OCI-M1 (cell line): ENCODE results near the gene CTAGE8.
"Not testable (repeated sequence)": the region's sequence is repeated elsewhere in the genome, so short reads cannot be mapped to it uniquely, and the experiment has no call there.

ENCODE experiments used
- DNase-seq: peaks from one replicate; lab custom pipeline; 2025; lab: John Stamatoyannopoulos, UW

Gene CTAGE8, protein sequence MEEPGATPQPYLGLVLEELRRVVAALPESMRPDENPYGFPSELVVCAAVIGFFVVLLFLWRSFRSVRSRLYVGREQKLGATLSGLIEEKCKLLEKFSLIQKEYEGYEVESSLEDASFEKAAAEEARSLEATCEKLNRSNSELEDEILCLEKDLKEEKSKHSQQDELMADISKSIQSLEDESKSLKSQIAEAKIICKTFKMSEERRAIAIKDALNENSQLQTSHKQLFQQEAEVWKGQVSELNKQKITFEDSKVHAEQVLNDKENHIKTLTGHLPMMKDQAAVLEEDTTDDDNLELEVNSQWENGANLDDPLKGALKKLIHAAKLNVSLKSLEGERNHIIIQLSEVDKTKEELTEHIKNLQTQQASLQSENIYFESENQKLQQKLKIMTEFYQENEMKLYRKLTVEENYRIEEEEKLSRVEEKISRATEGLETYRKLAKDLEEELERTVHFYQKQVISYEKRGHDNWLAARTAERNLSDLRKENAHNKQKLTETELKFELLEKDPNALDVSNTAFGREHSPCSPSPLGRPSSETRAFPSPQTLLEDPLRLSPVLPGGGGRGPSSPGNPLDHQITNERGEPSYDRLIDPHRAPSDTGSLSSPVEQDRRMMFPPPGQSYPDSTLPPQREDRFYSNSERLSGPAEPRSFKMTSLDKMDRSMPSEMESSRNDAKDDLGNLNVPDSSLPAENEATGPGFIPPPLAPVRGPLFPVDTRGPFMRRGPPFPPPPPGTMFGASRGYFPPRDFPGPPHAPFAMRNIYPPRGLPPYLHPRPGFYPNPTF

DNA sequence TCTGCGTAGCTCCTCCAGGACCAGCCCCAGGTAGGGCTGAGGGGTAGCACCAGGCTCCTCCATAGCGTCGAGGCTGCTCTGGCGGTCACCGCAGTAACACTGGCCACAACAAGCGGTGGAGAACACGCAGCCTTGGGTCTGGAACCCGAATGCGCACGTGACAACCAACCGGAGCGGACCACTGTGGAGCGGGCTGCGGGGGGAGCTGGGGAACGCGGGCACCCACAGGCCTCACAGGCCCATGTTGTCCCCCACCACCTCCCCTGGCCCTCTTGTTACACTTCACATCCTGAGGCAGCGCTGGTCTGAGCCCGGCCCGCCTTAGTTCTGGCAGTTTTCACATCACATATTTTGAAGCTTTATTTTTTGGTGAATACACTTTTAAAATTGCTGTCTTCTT lies at the start of gene CTAGE8:
Gene CTAGE8, minus strand, starts transcription at position 101 of the 400 bp plus-strand sequence. Its CDS starts 38 bp downstream, at position 63.
- DNase-seq, result not testable (repeated sequence)

DNA sequence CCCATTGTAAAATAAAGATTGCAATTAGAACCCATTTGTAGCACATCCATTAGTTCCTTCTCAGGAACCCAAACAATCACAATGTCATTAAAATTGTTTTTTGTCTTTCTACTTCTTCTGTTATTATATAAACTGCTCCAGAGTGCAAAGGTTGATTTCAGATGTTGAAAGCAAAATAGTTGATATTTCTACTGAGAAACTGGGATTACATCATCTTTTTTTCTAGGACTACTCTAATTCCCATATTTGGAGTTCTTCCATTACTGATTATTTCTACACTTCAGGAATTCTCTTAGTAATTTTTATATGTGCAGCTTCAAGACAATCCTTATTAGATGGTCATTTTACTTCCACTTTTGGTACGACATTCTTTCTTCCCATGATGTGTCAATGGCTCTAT lies 48.4 kb upstream of the CTAGE8 start:
- DNase-seq, result not testable (repeated sequence)

DNA sequence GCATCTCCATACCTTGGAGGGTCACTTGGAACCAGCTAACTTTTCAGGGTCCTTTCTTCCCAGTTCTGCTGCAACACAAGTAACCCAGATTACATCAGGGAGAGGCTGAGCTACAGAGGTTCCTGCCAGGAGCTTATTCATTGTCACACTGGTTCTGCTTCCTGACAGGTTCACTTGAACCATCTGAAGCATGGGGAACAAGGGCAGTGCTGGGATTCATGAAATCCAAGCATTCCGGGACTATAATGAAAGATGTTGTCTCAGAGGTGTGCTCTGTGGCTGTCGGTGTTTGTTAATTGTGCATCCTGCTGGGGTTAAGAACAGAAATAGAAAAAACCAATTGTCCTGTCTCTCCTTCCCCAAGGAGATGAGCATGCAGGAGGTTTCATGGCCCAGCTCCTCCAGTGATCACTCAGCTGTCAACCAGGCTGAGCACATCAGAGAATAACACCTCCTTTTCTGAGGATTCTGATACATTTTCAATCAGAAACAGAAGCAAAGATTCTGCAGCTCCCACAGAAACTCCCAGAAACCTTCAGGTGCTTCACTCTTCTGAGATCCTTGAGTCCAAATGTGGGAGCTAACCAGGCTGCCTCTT lies 42.9 kb upstream of the CTAGE8 start, which contains the start of gene OR2A1:
Gene OR2A1, plus strand, starts transcription at position 548 of the 598 bp plus-strand sequence. CDS start 5,706 bp downstream, outside the sequence.
- not testable (repeated sequence) for DNase-seq

DNA sequence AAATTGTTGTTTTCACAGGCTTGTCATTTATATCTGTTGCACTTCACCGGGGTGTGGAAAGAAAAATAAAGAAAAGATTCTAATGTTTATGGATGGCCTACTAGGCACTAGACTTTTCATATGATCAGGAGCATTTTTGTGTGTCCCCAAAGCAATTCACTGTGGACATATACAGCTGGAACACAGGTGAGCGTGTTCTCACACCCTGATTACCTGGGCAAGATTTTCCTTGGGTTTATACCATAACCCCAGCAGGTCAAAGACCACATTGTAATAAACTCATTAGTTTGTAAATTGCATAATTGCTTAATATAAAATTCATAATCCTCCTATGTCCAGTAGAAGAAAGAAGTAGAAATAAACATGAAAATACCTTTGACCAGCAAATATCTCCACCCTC lies 42.1 kb upstream of the CTAGE8 start:
- not testable (repeated sequence) for DNase-seq

DNA sequence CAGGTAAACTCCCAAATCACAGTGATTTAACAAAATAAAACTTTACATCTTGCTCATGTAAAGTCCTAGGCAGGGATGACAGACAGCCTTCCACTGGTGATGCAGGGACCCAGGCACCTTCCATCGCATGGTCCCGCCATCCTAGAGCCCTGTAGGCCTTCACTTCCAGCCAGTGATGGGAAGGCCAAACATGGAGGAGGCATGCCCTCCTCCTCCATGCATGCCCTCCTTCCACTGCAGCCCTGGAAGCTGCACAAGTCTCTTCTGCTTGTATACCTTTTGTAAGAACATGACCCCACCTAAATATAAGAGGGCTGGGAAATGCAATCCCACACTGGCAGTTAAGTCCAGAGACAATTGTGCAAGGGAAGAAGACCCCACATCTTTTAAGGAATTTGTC lies 40.6 kb upstream of the CTAGE8 start:
- not testable (repeated sequence) for DNase-seq

DNA sequence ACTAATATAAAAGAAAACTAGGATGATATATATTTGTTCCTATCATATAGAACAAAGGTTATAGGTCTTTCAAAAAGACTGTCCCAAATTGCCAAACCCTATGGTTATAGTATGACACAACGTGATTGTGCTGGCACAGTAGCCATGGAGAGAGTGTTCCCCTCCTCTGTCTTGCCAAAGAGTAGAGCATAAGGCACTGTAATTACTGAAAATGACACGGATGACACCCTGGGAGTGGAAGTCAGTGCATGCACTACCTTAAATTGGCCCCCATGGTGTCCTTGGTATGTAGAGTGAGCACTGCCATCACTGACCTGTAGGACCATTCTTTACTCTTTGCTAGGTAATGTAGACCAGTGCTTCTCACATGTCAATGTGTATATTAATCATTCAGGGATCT lies 36.1 kb upstream of the CTAGE8 start:
- not testable (repeated sequence) for DNase-seq

DNA sequence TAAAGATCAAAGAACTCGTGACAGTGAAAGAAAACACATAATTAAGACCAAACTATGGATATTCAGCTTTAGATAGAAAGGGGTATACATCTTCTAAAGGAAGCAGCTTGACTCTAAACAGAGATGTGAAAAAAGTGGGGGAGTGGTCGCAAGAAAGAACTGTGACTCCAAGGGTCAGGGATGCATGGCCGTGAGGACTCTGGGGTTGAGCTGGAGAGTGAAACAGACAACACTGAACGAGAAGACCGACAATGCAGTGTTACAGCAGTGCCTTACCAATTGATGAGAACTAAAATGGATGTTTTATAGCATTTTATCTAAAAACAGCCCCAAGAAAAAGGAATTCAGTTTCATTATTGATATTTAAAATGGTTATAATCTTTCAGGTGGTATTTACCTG lies 34.5 kb upstream of the CTAGE8 start:
- not testable (repeated sequence) for DNase-seq

DNA sequence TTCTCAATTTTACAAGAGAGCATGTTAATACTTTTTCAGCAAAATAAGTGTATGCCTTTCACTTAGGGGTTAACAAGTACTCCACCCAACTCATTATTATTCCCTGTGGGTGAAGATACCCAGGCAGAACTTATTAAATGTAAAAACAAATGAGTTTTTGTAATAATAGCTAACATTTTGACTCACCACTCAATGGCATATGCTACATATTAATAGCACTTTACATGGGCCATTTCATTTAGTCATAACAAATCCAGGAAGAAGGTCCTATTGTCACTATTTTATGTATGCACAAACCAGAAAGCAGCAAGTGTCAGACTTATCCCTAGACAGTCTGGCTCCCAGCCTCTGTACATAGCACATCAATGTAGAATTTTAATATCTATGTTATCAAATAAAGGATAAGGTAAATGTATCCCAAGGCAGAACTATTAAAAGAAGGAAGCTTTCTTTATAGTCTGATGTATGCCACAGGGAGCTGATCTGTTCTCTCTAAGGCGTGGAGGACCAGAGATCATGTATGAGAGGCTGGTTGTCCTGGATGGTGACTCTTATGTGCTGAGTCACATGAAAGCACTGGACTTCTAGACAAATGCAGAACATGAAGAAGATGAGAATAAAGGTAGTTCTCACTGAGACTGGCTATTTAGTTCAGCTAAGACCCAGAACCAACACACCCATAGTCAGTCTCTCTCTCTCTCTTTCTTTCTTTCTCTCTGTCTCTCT lies 33.7 kb upstream of the CTAGE8 start:
- not testable (repeated sequence) for DNase-seq

DNA sequence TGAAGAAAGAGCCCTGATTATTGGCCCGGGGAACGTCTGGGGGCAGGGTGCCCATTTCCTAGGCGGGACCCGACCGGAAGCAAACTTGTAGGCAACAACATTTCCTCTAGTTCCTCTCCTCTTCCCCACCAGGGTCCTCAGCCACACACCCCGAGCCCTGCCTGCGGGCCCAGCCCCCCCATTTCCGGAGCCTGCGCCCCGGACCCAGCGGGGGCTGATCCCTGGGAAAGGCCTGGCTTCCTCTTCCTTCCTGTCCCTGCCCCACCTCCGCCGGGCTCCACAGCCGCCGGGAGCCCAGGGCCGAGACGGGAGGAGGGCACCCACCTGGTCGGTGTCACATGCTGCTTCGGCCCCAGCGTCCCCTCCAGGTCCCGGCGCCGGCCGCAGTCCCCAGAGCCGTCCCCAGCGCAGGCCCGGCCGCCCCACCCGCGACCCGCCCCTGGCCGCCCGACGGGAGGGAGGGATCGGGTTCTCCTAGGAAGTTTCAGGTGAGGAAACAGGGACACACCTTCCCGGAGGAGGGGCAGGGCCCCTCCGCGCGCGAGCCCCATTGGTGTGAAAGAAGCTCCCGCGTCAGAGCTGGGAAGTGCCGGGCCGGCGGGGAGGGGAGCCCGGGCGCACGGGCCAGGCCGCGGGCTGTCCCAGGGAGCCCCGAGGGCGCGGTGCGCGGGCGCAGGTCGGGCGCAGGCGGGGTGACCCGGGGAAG lies 24.9 kb upstream of the CTAGE8 start:
- not testable (repeated sequence) for DNase-seq

DNA sequence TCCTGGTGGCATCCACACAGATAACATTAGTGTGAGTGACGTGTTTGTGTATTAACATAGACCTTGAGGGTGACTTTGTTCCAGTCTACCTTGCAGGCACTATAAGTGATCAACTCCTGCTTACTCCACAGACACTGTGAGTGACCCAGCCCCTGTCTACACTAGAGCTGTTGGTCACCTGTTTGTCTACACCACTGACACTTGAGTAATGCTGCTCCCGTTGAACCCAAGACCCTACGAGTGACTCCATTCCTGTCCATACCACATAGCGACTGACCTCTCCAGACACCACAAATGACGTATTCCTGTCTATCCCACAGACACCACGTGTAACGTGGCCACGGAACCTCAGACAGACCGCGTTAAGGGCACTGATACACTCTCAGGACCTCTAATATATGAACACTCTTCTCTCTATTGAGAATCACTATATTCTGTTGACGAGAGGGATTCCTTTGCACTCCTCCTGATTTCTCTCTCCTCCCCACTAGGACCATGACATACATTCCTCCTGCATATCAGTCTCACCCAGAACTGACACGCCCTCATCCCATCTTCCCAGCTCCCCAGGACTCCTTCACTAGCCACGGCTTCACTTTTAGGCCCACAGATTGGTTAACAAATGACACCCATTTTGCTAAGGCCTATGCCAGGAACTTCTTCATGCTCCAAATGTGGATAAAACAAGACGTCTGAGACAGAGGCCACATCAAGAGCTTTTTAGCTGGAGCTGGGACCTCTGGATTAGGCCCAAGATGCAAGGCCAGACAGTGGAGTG lies 23.5 kb upstream of the CTAGE8 start:
- not testable (repeated sequence) for DNase-seq

DNA sequence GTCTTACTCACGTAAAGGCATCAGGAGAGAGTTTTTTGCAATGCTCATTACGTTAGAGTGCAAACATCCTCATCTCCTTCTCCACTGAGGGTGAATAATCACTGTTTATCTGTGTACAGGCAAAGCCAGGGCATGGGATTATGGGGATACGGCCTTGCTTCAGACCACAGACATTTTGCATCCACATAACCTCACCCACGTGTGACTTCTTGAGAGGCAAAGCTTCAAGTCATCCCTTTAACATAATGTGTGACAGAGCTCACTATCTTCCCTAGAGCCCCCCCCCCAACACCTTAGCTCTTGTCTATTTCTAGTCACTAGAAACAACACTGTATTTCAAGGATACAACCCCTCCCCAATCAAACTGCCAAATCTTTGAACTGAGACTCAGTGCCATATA lies 22.5 kb upstream of the CTAGE8 start:
- not testable (repeated sequence) for DNase-seq

DNA sequence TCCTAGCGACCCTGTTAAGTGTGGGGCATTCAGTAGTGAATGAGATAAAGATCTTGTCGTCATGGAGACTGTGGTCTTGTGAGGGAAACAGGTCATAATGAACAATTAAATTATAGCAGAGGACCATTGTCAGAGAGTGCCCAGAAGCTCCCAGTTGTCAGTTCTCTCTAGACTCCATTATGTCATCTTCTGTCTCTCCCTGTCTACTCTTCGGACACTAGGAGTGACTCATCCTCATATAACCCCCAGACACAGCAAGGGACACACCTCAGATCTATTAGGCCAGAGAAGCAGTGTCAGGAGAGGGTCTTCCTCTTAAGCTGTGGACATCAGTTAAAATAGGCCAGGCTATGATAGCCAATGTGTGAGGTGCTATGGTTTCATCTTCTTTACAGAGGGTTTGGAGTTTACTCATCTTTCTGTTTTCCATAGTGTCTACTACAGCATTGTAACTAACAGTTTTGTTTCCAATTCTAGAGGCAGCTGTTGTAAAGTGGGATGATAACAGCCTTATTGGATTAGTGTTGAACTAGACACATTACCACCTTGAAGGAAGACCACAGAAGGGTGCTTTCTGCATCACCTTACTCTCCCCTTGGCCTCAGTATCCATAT lies 18.2 kb upstream of the CTAGE8 start:
- DNase-seq, result not testable (repeated sequence)

DNA sequence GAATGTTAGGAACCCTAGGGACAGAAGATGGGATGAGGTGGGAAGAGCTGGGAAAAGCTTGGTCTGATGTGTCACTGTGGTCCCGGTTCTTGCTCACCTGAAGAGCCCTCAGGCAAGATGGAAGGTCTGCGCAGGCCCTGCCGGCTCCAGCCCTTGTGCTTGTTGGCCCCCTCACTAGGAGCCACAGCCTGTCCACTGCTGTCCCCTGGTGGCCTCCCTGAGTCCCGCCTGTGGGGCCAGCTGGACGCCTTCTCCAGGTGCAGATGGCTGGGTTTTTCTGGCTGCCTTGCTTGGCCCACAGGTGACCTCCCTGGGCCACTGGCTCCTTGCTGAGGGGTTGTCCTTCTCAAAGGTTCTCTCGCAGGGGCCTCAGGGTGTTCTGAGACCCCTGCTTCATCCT lies 14.6 kb upstream of the CTAGE8 start:
- DNase-seq, result not testable (repeated sequence)

DNA sequence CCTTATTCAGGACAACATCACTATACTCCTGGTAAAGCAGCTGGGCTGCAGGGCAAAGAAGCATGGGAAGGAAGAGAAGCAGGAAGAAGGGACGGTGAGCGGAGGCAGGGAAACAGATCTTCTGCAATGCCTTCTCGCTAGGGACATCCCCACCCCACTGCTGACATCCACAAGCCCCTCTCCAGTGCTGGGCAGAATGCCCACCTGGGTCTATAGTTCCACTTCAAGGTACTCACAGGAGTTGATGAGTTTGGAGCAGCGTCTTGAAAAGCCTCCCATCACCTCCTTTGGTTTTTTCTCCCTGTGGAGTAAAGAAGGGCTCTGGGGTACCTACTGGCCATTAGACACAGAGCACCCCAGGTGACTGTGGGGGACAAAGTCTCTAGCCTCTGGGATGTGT lies 13.4 kb upstream of the CTAGE8 start:
- DNase-seq, result not testable (repeated sequence)

DNA sequence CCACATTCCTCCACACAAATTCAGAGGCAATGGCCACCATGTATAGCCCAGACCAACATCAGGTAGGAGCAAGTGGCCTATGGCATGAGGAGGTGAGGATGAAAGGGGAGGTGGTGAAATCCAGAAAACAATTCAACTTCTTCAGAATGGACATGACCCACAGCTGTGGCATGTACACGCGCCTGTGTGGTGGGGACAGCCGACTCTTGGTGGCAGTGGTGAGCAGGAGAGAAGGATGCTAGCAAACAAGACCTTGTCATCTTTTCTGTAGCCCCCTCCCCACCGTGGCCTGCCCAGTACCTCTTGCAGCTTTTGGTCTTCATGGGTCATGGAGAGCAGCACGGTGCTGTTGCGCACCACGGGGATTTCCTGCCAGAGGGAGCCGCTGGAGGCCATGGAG lies 12.9 kb upstream of the CTAGE8 start:
- DNase-seq, result not testable (repeated sequence)

DNA sequence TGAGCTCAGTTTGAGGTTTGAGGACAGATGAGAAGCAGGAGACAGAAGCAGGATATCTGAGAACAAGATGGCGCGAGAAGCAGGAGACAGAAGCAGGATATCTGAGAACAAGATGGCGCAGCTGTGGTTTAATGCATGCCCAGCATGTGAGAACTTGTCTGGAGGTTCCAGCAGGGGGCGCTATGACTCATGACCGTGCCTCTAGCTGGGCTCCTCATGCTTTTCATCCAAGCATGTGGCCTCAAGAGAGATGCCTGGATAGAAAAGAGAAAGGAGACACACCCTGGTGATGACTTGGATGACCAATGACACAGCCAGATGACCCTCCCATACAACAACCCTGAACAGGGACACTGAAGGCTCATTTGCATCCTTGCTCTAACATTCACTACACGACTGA lies 10.9 kb upstream of the CTAGE8 start:
- not testable (repeated sequence) for DNase-seq

DNA sequence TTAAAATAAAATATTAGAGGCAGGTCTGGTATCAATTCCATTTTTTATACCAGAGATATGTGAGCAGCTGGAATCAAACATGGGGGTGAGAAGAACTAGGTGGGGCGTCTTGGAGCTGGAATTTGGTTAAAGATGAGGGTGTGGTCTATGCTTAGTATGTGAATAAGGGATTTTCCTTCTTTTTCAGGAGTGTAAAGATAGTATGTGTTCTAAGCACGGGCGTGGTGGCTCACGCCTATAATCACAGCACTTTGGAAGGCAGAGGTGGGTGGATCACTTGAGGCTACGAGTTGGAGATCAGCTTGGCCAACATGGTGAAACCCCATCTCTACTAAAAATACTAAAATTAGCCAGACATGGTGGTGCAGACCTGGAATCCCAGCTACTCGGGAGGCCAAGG lies 6.2 kb upstream of the CTAGE8 start:
- DNase-seq, result not testable (repeated sequence)

DNA sequence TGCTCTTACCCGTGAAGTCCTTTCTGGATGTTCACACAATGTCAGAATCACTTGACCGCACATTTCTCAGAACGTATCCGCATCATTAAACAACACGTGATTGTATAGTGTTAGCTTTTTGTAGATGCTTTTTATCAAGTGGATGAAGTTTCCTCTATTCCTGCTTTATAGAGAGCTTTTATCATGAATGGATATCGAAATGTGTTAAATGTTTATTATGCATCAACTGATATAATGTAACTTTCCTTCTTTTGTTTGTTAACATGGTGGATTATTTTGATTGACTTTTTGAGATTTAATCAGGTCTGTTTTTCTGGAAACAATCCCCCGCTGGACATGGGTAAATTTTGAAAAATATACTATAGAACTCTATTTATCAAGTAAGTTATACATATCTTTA lies 4.4 kb downstream of the CTAGE8 start, which contains the start of gene OR2A7:
Gene OR2A7, minus strand, starts transcription at position 101 of the 400 bp plus-strand sequence. CDS start 5,164 bp downstream, outside the sequence.
- not testable (repeated sequence) for DNase-seq

DNA sequence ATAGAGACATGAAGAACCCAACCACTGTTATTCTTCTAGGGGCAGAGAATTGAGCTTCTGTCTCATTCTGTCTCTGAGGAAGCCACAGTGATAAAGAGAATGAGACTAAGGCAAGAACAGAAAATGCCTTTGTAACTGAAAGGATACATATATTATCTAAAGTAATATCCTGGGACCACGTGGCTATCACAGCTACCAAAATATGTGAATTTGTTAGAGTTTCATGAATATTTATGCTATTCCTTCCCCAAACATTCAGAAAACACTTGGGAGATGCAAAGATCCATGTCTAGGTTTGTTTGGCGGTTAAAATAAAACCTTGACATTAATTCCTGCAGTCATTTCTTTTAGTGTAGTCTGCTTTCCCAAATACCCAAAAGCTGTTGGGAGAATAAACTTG lies 7.0 kb downstream of the CTAGE8 start:
- not testable (repeated sequence) for DNase-seq

DNA sequence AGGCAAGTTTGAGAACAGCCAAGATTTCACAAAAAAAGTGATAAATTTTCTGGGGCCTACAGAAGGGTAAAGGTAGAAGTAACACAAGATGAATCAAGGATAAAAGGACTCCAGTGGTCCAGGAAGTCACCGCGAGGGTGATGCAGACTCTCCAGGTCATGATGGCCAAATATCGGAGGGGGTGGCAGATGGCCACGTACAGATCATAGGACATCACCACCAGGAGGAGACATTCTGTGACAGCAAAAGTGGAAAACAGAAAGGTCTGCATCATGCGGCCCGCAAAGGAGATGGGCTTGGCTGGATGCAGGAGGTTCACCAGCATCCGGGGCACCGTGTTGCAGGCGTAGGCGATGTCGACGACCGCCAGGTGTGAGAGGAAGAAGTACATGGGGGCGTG lies 10.0 kb downstream of the CTAGE8 start:
- not testable (repeated sequence) for DNase-seq
